GM23338 (cell line): ENCODE data around the gene GSTT2B.

Experiments used
- EZH2 ChIP-seq: fragments of 200-600 bp; sonication (generic); IDR thresholded peaks from one replicate; pipeline ENCODE4 v1.8.0; 2017; ENCODE audit warnings: antibody characterized with exemption, mild to moderate bottlenecking, low read depth; ENCODE audit not compliant: unreplicated experiment
- EZH2phosphoT487 ChIP-seq: fragments of 200-600 bp; sonication (generic); IDR thresholded peaks from one replicate; pipeline ENCODE4 v1.8.1; 2018; ENCODE audit warnings: antibody characterized with exemption; ENCODE audit not compliant: unreplicated experiment
- JUNB ChIP-seq: IDR thresholded peaks from one replicate; pipeline ENCODE4 v1.6.1; 2016; ENCODE audit warnings: antibody characterized with exemption; ENCODE audit not compliant: unreplicated experiment
- POLR2AphosphoS5 ChIP-seq: IDR thresholded peaks from 2 replicates; pipeline ENCODE4 v1.6.1; 2016; ENCODE audit warnings: antibody characterized with exemption, low read depth
- TF ChIP-seq, protein P1 (sequence below), 2 experiments: fragments of 200-600 bp in 1 of 2; sonication (generic) in 1 of 2; conservative IDR thresholded peaks; 2 replicates each; pipeline versions ENCODE4 v1.5.1 to v1.6.1; 2016 to 2017; ENCODE audit warnings: antibody characterized with exemption in 2 of 2, low read depth in 2 of 2, mild to moderate bottlenecking in 2 of 2, moderate library complexity in 1 of 2
- TF ChIP-seq, protein P2 (sequence below): IDR thresholded peaks from one replicate; pipeline ENCODE4 v1.6.1; 2018; ENCODE audit warnings: antibody characterized with exemption; ENCODE audit not compliant: unreplicated experiment

DNA sequence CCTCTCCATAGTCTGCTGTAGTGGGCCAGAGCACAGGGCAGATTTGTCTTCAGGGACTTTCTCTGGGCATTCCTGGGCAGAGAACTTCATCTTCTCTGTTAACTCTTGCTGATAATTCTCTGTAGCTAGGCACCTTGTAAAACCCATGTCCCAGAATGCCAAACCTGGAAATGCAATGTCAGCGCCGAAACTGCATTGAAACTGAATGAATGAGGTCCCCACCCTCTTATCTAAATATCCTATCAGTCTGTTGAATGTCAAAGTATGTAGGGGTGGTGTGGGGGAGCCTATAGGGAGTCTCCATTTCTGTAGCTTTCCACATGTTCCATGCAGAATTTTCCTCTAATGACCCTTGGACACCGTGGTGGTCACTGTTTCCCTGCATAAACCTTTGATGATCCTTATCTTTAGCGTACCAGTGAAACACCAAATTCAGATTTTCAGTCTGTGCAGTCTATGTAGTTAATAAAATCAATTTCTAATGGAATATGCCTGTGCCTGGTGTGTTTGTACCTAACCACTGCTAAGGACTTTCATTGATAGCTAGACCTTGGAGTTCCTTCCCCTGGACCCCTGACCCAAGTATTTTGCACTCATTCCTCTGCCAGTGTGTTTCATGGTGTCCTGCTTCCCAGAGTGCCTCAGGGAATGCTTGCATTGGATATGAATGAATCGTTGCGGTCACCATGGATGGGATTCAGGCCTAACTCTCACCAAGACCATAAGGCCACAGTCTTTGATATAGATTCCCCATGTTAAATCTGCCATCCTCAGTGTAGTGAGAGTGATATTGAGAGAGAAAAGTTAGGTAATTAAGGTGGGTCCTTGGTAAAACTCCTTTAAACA, 47.6 kb upstream of the GSTT2B start:
- TF ChIP-seq EZH2phosphoT487 (no peak), POLR2AphosphoS5 (no peak), JUNB (no peak), EZH2 (no peak)
- TF ChIP-seq, protein P1, sequence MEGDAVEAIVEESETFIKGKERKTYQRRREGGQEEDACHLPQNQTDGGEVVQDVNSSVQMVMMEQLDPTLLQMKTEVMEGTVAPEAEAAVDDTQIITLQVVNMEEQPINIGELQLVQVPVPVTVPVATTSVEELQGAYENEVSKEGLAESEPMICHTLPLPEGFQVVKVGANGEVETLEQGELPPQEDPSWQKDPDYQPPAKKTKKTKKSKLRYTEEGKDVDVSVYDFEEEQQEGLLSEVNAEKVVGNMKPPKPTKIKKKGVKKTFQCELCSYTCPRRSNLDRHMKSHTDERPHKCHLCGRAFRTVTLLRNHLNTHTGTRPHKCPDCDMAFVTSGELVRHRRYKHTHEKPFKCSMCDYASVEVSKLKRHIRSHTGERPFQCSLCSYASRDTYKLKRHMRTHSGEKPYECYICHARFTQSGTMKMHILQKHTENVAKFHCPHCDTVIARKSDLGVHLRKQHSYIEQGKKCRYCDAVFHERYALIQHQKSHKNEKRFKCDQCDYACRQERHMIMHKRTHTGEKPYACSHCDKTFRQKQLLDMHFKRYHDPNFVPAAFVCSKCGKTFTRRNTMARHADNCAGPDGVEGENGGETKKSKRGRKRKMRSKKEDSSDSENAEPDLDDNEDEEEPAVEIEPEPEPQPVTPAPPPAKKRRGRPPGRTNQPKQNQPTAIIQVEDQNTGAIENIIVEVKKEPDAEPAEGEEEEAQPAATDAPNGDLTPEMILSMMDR (conservative IDR thresholded peaks at IDR 0.05; ENCODE audit: low read depth in 2 of 2) = no peak
- TF ChIP-seq, protein P2, sequence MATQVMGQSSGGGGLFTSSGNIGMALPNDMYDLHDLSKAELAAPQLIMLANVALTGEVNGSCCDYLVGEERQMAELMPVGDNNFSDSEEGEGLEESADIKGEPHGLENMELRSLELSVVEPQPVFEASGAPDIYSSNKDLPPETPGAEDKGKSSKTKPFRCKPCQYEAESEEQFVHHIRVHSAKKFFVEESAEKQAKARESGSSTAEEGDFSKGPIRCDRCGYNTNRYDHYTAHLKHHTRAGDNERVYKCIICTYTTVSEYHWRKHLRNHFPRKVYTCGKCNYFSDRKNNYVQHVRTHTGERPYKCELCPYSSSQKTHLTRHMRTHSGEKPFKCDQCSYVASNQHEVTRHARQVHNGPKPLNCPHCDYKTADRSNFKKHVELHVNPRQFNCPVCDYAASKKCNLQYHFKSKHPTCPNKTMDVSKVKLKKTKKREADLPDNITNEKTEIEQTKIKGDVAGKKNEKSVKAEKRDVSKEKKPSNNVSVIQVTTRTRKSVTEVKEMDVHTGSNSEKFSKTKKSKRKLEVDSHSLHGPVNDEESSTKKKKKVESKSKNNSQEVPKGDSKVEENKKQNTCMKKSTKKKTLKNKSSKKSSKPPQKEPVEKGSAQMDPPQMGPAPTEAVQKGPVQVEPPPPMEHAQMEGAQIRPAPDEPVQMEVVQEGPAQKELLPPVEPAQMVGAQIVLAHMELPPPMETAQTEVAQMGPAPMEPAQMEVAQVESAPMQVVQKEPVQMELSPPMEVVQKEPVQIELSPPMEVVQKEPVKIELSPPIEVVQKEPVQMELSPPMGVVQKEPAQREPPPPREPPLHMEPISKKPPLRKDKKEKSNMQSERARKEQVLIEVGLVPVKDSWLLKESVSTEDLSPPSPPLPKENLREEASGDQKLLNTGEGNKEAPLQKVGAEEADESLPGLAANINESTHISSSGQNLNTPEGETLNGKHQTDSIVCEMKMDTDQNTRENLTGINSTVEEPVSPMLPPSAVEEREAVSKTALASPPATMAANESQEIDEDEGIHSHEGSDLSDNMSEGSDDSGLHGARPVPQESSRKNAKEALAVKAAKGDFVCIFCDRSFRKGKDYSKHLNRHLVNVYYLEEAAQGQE = no peak
